ENCODE data around the gene SGMS2. TPM values are rescaled to one million over a fixed set of nuclear protein-coding genes. Genes with fewer than 3 reads are reported as not detected.

SGMS2 gene
- total RNA-seq, 4 donors from 2014 or later = 7.4 to 90.3 (median 35.6) TPM

- intact Hi-C loops (cut with DNase I; ENCODE audit: low total_unique reads) = no loop called here
- no peaks in the 10 kb centered on the region for H3K36me3 ChIP-seq
- no peak for DNase-seq
- no peak overlapping the region for H3K4me3 ChIP-seq
- no peak for TF ChIP-seq POLR2A (IDR thresholded peaks at IDR 0.05)
- TF ChIP-seq CTCF (IDR thresholded peaks at IDR 0.05) = no peak
- H3K27ac ChIP-seq = no peak overlapping the region
- no peaks in the 10 kb centered on the region for H3K27me3 ChIP-seq
- no peaks in the 10 kb centered on the region for H3K9me3 ChIP-seq
- H3K4me1 ChIP-seq = no peaks in the 10 kb centered on the region
Measured at GRCh38 chr4:107950746-107951540, 126.2 kb downstream of the SGMS2 start.

GRCh38 chr4:107951551-107951950 is 126.8 kb downstream of the SGMS2 start:
- TF ChIP-seq CTCF (IDR thresholded peaks at IDR 0.05) (no peak), POLR2A (IDR thresholded peaks at IDR 0.05) (no peak)
- intact Hi-C loops (cut with DNase I; ENCODE audit: low total_unique reads) = no loop called here
- H3K27ac ChIP-seq = no peak overlapping the region
- H3K9me3 ChIP-seq = peaks cover 0 to 1% of the 10 kb centered on the region in 2 donors
- DNase-seq = no peak
- H3K4me3 ChIP-seq = no peak overlapping the region
- no peaks in the 10 kb centered on the region for H3K36me3 ChIP-seq
- no peaks in the 10 kb centered on the region for H3K4me1 ChIP-seq
- H3K27me3 ChIP-seq = no peaks in the 10 kb centered on the region

GRCh38 chr4:107956011-107956410 is 131.3 kb downstream of the SGMS2 start:
- no peak overlapping the region for H3K27ac ChIP-seq
- no peak for DNase-seq
- TF ChIP-seq POLR2A (IDR thresholded peaks at IDR 0.05) (no peak), CTCF (IDR thresholded peaks at IDR 0.05) (no peak)
- no peaks in the 10 kb centered on the region for H3K27me3 ChIP-seq
- no peaks in the 10 kb centered on the region for H3K4me1 ChIP-seq
- H3K36me3 ChIP-seq = no peaks in the 10 kb centered on the region
- peaks cover 0 to 3% of the 10 kb centered on the region in 2 donors for H3K9me3 ChIP-seq
- H3K4me3 ChIP-seq = no peak overlapping the region
- intact Hi-C loops (cut with DNase I; ENCODE audit: low total_unique reads) = no loop called here

Small RNA genes lying within 50 kb of the gene (small RNA-seq; reads per million reads assigned to genes)
- not detected for gene RNU6-733P

Other genes starting within 250 kb of the SGMS2 start
- gene PAPSS1, start 104.7 kb upstream of the SGMS2 start, total RNA-seq = 10 to 100 TPM; 17.4 to 81.8 (median 25.9) TPM
- gene CYP2U1, start 106.6 kb downstream of the SGMS2 start, total RNA-seq = 10 to 100 TPM; 14.7 to 32.0 (median 20.5) TPM
- 10 to 100 TPM; 32.0 to 63.5 (median 50.0) TPM for gene HADH, start 165.0 kb downstream of the SGMS2 start, total RNA-seq